ENCODE results near the gene TC2N. TPM values are rescaled to one million over a fixed set of nuclear protein-coding genes. Genes with fewer than 3 reads are reported as not detected.
"Not testable (repeated sequence)": the region's sequence is repeated elsewhere in the genome, so short reads cannot be mapped to it uniquely, and the experiment has no call there.

Gene TC2N
- polyA plus RNA-seq, 6 donors from 2014 or later: 0.60 to 16.6 (median 7.4) TPM

- Mint-ChIP-seq H3K9me3 (peaks cover 0 to 11% (median 6%) of the 10 kb centered on the region in 7 donors), H3K36me3 (peaks cover 6 to 13% of the 10 kb centered on the region in 2 donors), H3K27ac (no peak overlapping the region), H3K4me1 (peaks cover 12 to 38% (median 28%) of the 10 kb centered on the region in 3 donors), H3K27me3 (peaks cover 0 to 18% (median 0%) of the 10 kb centered on the region in 3 donors), H3K4me3 (no peak overlapping the region)
- DNase-seq (no peak), ATAC-seq (ENCODE audit: low read depth in 2 of 2) (no peak)
Measured at GRCh38 chr14:91831337-91831736, 36.0 kb downstream of the TC2N start.

GRCh38 chr14:91830777-91831176 is 36.6 kb downstream of the TC2N start:
- peaks cover 0 to 11% (median 6%) of the 10 kb centered on the region in 7 donors for H3K9me3 Mint-ChIP-seq
- DNase-seq: no peak
- H3K27me3 Mint-ChIP-seq: peaks cover 0 to 18% (median 0%) of the 10 kb centered on the region in 3 donors
- ATAC-seq (ENCODE audit: low read depth in 2 of 2): peak in 1 of 2 donors; percentile 34
- peak overlapping the region in 1 of 8 donors; percentile 10 for H3K4me3 Mint-ChIP-seq
- H3K36me3 Mint-ChIP-seq: peaks cover 6 to 13% of the 10 kb centered on the region in 2 donors
- no peak overlapping the region for H3K27ac Mint-ChIP-seq
- H3K4me1 Mint-ChIP-seq: peaks cover 12 to 38% (median 27%) of the 10 kb centered on the region in 3 donors

GRCh38 chr14:91829511-91829910 is 37.8 kb downstream of the TC2N start:
- Mint-ChIP-seq H3K4me3 (no peak overlapping the region), H3K27me3 (peaks cover 0 to 18% (median 0%) of the 10 kb centered on the region in 3 donors), H3K9me3 (peaks cover 0 to 11% (median 6%) of the 10 kb centered on the region in 7 donors), H3K27ac (no peak overlapping the region), H3K4me1 (peaks cover 13 to 27% (median 22%) of the 10 kb centered on the region in 3 donors), H3K36me3 (peaks cover 6 to 13% of the 10 kb centered on the region in 2 donors)
- DNase-seq: no peak
- no peak for ATAC-seq (ENCODE audit: low read depth in 2 of 2)

- Mint-ChIP-seq H3K27me3 (peaks cover 0 to 18% (median 0%) of the 10 kb centered on the region in 3 donors), H3K27ac (no peak overlapping the region)
Measured at GRCh38 chr14:91827746-91828145, 39.6 kb downstream of the TC2N start.

GRCh38 chr14:91817566-91818325 is 49.6 kb downstream of the TC2N start:
- H3K9me3 Mint-ChIP-seq: peaks cover 0 to 23% (median 14%) of the 10 kb centered on the region in 7 donors
- H3K36me3 Mint-ChIP-seq: peaks cover 0 to 23% of the 10 kb centered on the region in 2 donors
- H3K4me1 Mint-ChIP-seq: peaks cover 18 to 31% (median 19%) of the 10 kb centered on the region in 3 donors
- peak; percentile 62 for DNase-seq
- peak overlapping the region in 5 of 6 donors; percentile 2 to 90 (median 62) for H3K27ac Mint-ChIP-seq
- H3K27me3 Mint-ChIP-seq: peaks cover 0 to 14% (median 14%) of the 10 kb centered on the region in 3 donors
- H3K4me3 Mint-ChIP-seq: peak overlapping the region in 5 of 8 donors; percentile 1 to 56 (median 15)
- peak; percentile 99 for ATAC-seq (ENCODE audit: low read depth in 2 of 2)

More at GRCh38 chr14:91827746-91828145, 39.6 kb downstream of the TC2N start:
- Mint-ChIP-seq H3K4me1 (peaks cover 9 to 24% (median 11%) of the 10 kb centered on the region in 3 donors), H3K4me3 (no peak overlapping the region), H3K9me3 (peaks cover 0 to 11% (median 6%) of the 10 kb centered on the region in 7 donors), H3K36me3 (peaks cover 6 to 14% of the 10 kb centered on the region in 2 donors)
- no peak for DNase-seq
- ATAC-seq (ENCODE audit: low read depth in 2 of 2): no peak

GRCh38 chr14:91814317-91814716 is 53.0 kb downstream of the TC2N start:
- H3K36me3 Mint-ChIP-seq: peaks cover 19 to 34% of the 10 kb centered on the region in 2 donors
- H3K4me1 Mint-ChIP-seq: peaks cover 18 to 27% (median 19%) of the 10 kb centered on the region in 3 donors
- peaks cover 0 to 14% (median 14%) of the 10 kb centered on the region in 3 donors for H3K27me3 Mint-ChIP-seq
- H3K27ac Mint-ChIP-seq: peak overlapping the region in 4 of 6 donors; percentile 8 to 92 (median 54)
- H3K9me3 Mint-ChIP-seq: peaks cover 7 to 31% (median 17%) of the 10 kb centered on the region in 7 donors
- no peak overlapping the region for H3K4me3 Mint-ChIP-seq
- DNase-seq (no peak), ATAC-seq (ENCODE audit: low read depth in 2 of 2) (no peak)

- H3K27ac Mint-ChIP-seq: no peak overlapping the region
- H3K36me3 Mint-ChIP-seq: peaks cover 47 to 65% of the 10 kb centered on the region in 2 donors
- peaks cover 0 to 8% (median 3%) of the 10 kb centered on the region in 3 donors for H3K4me1 Mint-ChIP-seq
- no peak overlapping the region for H3K4me3 Mint-ChIP-seq
- ATAC-seq (ENCODE audit: low read depth in 2 of 2) (no peak), DNase-seq (no peak)
- peaks cover 0 to 14% (median 14%) of the 10 kb centered on the region in 3 donors for H3K27me3 Mint-ChIP-seq
- H3K9me3 Mint-ChIP-seq: peaks cover 21 to 50% (median 38%) of the 10 kb centered on the region in 7 donors
Measured at GRCh38 chr14:91810699-91811098, 56.6 kb downstream of the TC2N start.

GRCh38 chr14:91806716-91807115 is 60.6 kb downstream of the TC2N start:
- Mint-ChIP-seq H3K27ac (no peak overlapping the region), H3K27me3 (no peaks in the 10 kb centered on the region), H3K4me1 (no peaks in the 10 kb centered on the region), H3K9me3 (peaks cover 23 to 52% (median 38%) of the 10 kb centered on the region in 7 donors), H3K4me3 (no peak overlapping the region), H3K36me3 (peaks cover 46 to 51% of the 10 kb centered on the region in 2 donors)
- ATAC-seq (ENCODE audit: low read depth in 2 of 2) (no peak), DNase-seq (no peak)

GRCh38 chr14:91806094-91806493 is 61.2 kb downstream of the TC2N start:
- peaks cover 43 to 50% of the 10 kb centered on the region in 2 donors for H3K36me3 Mint-ChIP-seq
- H3K4me3 Mint-ChIP-seq: peak overlapping the region in 1 of 8 donors; percentile 17
- not testable (repeated sequence) for DNase-seq; H3K4me1 Mint-ChIP-seq; ATAC-seq (ENCODE audit: low read depth in 2 of 2); H3K27me3 Mint-ChIP-seq; H3K27ac Mint-ChIP-seq
- peaks cover 23 to 51% (median 38%) of the 10 kb centered on the region in 7 donors for H3K9me3 Mint-ChIP-seq

GRCh38 chr14:91805659-91806058 is 61.7 kb downstream of the TC2N start:
- H3K4me3 Mint-ChIP-seq: peak overlapping the region in 1 of 8 donors; percentile 17
- ATAC-seq (ENCODE audit: low read depth in 2 of 2): no peak
- peaks cover 23 to 46% (median 34%) of the 10 kb centered on the region in 7 donors for H3K9me3 Mint-ChIP-seq
- H3K27ac Mint-ChIP-seq: no peak overlapping the region
- no peaks in the 10 kb centered on the region for H3K27me3 Mint-ChIP-seq
- peaks cover 39 to 46% of the 10 kb centered on the region in 2 donors for H3K36me3 Mint-ChIP-seq
- DNase-seq: no peak
- no peaks in the 10 kb centered on the region for H3K4me1 Mint-ChIP-seq

- Mint-ChIP-seq H3K27ac (no peak overlapping the region), H3K4me3 (no peak overlapping the region), H3K4me1 (no peaks in the 10 kb centered on the region), H3K27me3 (no peaks in the 10 kb centered on the region), H3K9me3 (peaks cover 6 to 8% (median 8%) of the 10 kb centered on the region in 7 donors), H3K36me3 (peaks cover 7 to 8% of the 10 kb centered on the region in 2 donors)
- DNase-seq (no peak), ATAC-seq (ENCODE audit: low read depth in 2 of 2) (no peak)
Measured at GRCh38 chr14:91801358-91801757, 66.0 kb downstream of the TC2N start.

GRCh38 chr14:91796617-91797347 is 70.6 kb downstream of the TC2N start:
- no peak overlapping the region for H3K27ac Mint-ChIP-seq
- H3K36me3 Mint-ChIP-seq: peaks cover 8 to 22% of the 10 kb centered on the region in 2 donors
- DNase-seq: no peak
- no peak overlapping the region for H3K4me3 Mint-ChIP-seq
- ATAC-seq (ENCODE audit: low read depth in 2 of 2): no peak
- H3K27me3 Mint-ChIP-seq: no peaks in the 10 kb centered on the region
- H3K9me3 Mint-ChIP-seq: peaks cover 0 to 10% (median 0%) of the 10 kb centered on the region in 7 donors
- H3K4me1 Mint-ChIP-seq: no peaks in the 10 kb centered on the region

- no peak overlapping the region for H3K27ac Mint-ChIP-seq
- peaks cover 0 to 10% (median 0%) of the 10 kb centered on the region in 7 donors for H3K9me3 Mint-ChIP-seq
- no peaks in the 10 kb centered on the region for H3K4me1 Mint-ChIP-seq
- ATAC-seq (ENCODE audit: low read depth in 2 of 2): no peak
- H3K4me3 Mint-ChIP-seq: no peak overlapping the region
- peaks cover 8 to 22% of the 10 kb centered on the region in 2 donors for H3K36me3 Mint-ChIP-seq
- no peaks in the 10 kb centered on the region for H3K27me3 Mint-ChIP-seq
- no peak for DNase-seq
Measured at GRCh38 chr14:91793704-91794103, 73.6 kb downstream of the TC2N start.
